Globus pallidus (tissue), 1 donor: ENCODE measurements around the gene ANKRD24.
"Not testable (repeated sequence)": the region's sequence is repeated elsewhere in the genome, so short reads cannot be mapped to it uniquely, and the experiment has no call there.

Experiments
- DNase-seq: peaks from one replicate; pipeline ENCODE4 v3.0.0-alpha.2; 2015; ENCODE audit warnings: low spot score

Gene ANKRD24

DNA sequence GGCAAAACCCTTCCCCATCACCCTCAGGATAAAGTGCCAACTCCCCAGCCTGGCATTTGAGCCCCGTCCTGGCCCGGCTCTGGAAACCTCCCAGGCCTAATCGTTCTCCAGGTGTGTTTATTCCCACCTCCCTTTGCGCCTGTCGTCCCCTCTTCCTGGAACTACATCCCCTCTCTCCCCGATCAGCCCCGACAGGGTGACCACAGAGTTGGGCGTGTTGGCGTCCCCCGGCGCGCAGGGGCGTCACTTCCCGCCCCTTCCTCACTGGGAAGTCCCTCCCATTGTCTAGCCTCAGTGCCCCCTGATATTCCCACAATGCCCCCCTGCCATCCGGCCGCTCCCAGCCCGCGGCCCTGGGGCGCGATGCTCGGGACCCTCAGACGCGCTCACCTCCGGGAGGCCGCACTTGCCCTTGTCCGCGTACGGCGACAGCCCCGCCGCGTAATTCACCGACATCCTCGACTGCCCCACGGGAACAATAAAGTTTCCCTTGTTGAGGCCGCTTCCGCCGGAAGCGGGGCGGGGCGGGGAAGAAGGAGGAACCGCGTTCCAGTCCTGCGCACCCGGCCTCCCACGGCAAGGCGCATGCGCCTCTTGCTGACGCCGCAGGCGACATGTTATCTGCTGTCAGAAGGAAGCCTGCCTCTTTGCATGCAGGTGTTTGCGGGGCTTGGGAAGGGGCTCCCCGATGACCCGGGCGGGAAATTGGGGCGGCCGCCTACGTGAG lies at the start of gene ANKRD24, which contains the start of gene SIRT6:
ANKRD24 (plus strand) TSS at position 606 of the 727 bp plus-strand sequence. CDS start 3,737 bp downstream, outside the sequence.
SIRT6 (minus strand) TSS at position 480 of the 727 bp plus-strand sequence; CDS start at position 456, 24 bp downstream.
- DNase-seq, result peak; percentile 93

DNA sequence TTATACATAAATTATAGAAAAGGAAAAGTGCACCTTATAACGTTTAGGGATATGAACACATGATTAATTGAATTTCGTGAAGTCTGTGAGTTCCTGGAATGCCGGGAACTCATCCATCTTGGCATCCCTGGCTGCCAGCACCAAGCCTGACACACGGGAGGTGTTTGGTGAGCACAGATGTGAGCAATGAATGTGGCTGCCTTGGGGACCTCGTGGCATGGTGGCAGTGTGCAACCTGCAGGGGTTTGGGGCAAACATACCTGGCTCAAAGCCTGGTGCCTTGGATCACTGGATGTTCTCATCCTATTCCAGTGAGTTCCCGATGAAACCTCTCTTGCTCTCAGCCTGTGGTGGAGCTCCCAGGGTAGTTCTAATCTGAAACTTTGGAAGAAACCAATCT lies 48.1 kb upstream of the ANKRD24 start:
- no peak for DNase-seq

DNA sequence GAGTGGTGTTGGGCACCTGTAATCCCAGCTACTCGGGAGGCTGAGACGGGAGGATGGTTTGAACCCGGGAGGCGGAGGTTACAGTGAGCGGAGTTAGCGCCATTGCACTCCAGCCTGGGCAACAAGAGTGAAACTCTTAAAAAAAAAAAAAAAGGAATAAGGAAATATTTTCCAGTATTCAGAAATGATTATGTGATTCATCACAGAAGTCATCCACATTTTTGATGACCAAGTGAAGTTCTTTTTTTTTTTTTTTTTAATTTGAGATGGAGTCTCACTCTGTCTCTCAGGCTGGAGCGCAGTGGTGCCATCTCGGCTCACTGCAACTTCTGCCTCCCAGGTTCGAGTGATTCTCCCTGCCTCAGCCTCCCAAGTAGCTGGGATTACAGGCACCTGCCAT lies 47.1 kb upstream of the ANKRD24 start:
- DNase-seq, result not testable (repeated sequence)

DNA sequence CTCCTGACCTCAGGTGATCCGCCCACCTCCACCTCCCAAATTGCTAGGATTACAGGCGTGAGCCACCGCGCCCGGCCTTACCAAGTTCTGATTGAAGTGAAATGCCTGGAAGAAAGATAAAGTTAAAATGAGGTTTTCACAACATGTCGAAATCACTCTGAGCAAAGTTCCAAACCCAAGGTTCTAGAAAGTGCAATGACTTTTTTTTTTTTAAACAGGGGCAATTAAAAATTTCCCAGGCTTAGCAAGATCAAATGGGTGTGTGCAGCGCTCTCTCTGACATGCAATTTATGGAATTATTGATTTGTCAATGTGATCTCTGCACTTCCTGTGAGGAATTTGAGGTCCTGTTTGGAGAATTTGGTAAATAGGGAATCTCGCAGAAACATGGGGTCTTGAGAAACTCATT lies 45.8 kb upstream of the ANKRD24 start:
- no peak for DNase-seq

DNA sequence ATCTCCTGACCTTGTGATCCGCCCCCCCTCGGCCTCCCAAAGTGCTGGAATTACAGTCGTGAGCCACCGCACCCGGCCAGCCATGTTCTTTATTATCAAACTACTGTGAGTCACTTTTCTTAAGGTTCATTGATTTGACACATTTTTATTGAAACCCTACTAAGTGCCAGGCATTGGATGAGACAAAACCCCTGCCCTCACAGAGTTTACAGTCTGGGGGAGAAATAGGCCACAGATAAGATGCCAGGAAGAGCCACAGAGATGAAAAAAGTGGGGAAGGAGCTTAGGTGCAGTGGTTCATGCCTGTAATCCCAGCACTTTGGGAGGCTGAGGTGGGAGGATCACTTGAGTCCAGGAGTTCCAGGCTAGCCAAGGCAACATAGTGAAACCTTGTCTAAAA lies 44.0 kb upstream of the ANKRD24 start:
- no peak for DNase-seq

DNA sequence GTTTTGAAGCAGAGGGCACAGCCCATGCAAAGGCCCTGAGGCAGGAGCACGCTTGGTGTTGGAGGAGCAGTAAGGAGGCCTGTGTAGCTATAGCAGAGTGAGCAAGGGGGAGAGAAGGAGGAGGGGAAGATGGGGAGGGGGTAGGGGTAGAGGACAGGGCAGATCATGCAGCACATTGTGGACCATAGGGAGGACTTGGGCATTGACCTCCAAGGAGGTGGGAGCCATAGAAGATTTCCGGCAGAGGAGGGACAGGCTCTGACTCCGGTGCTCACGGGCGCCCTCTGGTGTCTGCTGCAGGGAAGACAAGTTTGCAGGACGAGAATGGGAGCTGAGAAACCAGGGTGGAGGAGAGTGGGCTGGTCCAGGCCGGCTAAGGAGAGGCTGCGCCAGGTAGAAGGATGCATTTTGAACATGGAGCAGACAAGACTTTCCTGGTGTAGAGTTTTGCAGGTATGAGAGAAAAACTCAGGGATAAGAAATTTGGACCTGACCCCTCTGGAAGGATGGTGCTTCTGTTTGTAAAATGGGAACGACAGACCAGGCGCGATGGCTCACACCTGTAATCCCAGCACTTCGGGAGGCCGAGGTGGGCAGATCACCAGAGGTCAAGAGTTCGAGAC lies 42.8 kb upstream of the ANKRD24 start:
- peak; percentile 41 for DNase-seq

DNA sequence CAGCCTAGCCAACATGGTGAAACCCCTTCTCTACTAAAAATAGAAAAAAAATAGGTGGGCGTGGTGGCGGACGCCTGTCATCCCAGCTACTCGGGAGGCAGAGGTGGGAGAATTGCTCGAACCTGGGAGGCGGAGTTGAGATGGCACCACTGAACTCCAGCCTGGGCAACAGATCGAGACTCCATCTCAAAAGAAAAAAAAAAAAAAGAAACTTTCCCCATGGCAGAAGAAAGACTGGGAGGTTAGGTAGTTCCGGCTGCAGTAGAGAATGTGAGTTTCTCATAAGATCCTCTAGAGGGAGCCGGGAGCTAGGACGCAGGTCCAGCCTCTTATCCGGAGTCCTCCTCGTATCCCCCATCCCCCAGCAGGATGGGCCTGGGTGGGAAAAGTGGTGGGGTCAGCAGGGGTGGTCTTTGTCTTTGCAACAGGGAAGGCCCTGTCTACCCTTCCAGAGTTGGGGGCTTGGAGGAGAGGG lies 42.2 kb upstream of the ANKRD24 start:
- peak; percentile 18 for DNase-seq

DNA sequence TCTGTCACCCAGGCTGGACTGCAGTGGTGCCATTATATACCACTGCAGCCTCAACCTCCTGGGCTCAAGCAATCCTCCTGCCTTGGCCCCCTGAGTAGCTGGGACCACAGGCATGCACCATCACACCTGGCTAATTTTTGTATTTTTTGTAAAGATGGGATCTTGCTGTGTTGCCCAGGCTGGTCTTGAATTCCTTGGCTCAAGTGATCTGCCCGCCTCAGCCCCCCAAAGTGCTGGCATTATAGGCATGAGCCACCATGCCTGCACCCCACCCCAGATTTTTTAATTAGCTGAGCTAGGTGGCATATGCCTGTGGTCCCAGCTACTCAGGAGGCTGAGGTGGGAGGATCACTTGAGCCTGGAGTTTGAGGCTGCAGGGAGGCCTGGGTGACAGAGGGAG lies 39.6 kb upstream of the ANKRD24 start:
- not testable (repeated sequence) for DNase-seq

DNA sequence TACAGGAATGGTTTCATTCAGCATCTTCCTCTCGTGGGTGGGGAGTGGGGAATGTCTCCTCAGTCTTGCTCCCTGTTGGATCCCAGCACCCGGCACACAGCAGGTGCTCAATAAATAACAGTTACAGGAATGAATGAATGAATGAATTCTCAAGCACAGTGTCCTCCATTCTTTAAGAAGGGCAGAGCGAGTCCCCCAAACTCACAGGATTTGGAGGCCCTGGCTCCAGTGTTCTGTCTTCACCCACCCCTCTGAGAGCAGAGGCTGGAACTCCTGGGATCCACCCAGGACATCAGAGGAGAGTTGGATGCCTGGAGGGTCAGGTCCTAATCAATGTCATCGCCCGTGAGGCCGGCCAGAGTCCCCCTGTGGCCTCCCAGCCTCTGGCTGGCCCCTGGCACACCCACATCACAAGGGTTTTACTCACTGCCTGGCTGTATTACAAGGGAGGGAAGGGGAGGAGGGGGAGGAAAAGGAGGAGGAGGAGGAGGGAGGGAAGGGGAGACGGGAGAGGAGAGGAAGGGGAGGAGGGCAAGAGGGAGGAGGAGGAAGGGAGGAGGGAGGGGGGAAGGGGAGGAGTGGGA lies 37.7 kb upstream of the ANKRD24 start:
- no peak for DNase-seq

DNA sequence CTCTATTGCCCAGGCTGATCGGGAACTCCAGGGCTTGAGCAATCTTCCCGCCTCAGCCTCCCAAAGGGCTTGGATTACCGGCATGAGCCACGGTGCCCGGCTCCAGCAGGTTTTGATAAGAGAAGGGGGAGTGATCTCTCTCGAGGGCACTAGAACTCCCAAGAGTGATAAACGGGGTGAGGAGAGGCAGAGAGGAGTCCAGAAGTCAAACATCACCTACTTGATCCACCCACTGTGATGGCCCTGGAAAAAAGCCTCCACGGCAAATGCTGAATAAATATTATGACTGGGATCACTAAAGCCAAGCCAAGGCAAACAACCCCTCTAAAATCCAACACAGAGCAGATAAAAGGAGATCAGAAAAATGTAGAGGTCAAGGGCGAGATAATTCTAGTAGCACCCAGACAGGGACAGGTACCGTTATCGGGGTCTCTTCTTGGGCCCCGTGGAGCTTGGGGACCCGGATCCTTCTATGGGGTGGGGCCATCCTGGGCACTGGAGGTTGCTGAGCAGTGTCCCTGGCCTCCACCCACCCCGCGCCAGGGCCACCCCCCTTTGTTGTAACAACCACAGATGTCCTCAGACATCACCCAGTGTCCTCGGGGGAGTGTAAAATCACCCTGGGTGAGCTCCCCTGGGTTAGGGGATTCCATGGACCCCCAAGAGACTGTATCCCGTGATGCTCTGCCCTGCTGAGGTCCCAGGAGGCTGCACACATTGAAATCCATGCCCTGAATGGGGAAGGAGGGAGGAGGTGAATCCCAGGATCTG lies 32.8 kb upstream of the ANKRD24 start:
- no peak for DNase-seq

DNA sequence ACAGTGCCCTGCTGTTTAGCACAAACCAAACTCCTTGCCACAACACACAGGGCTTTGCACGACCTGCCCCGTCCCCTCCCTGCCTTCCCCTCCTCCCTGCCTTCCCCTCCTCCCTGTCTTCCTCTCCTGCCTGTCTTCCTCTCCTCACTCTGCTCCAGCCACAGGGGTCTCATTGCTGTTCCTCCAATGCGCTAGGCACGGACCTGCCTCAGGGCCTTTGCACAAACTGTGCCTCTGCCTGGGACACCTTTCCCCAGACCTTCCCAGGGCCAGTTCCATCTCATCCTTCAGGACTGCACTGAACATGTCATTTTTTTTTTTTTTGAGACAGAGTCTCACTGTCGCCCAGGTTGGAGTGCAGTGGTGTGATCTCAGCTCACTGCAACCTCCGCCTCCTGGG lies 30.9 kb upstream of the ANKRD24 start:
- DNase-seq, result no peak

DNA sequence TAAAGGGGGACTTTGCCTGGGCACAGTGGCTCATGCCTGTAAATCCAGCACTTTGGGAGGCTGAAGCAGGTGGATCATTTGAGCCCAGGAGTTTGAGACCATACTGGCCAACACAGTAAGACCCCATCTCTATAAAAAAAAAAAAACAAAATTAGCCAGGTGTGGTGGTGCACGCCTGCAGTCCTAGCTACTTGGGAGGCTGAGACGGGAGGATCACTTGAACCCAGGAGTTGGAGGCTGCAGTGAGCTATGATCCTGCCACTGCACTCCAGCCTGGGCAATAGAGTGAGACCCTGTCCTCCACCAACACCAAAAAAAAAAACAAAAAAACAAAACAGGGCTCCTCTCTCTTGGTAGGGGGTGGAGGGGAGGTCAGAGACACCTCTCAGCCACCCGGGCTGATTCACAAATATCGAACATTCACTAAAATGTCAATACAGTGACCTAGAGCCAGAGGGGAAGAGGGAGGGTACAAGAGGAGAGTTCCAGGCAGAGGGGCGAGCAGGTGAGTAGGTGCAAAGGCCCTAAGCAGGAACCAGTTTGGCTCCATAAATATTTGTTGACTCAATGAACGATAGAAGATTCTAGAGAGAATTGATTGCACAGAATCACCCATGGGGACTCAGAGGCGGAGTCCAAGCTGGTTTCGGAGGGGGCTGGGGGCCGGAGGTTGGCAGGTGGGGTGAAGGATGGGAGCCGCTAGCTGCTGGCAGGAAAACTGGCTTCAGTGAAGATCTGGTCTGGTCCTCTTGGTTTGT lies 30.1 kb upstream of the ANKRD24 start:
- DNase-seq, result no peak

DNA sequence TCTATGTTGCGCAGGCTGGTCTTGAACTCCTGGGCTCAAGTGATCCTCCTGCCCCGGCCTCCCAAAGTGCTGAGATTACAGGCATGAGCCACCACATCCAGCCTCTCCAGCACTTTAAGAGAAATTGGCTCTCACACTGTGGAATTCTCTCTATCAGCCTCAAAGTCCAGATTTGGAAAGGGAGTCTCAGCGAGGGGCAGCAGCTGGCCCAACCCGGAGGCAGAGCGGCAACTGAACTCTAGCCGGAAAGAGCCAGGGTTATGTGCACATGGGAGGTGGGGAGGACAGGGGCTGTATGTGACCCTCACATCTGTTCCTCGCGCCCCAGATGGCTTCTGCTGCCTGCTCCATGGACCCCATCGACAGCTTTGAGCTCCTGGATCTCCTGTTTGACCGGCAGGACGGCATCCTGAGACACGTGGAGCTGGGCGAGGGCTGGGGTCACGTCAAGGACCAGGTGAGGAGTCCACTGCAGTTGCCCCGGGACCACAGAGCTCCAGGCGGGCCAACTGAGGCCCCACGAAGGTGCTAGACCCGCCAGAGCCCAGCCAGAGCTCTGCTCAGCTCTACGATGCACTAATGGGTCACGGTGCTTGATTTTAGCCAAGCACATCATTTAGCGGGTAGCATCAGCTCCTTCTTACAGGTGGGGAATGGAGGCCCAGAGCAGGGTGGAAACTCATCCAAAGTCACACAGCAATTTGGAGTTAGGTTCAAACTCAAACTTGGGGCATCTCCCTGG lies 27.7 kb upstream of the ANKRD24 start:
- no peak for DNase-seq

DNA sequence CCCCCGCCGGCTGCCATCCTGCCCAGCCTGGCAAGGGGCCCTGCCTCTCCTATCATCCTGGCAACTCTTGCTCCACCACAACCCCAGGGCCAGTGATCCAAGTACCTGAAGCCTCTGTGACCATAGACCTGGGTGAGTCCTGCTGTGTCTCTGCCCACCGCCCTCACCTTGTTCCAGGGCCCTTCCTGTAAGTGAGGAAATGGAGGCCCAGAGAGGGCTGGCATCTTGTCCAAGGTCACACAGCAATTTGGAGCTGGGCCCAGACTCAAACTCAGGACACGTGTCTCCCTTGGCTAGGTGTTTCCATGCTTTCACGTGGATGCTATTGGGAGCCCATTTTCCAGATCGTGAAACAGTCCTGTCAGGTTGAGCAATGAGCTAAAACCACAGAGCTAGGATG lies 25.3 kb upstream of the ANKRD24 start:
- no peak for DNase-seq

DNA sequence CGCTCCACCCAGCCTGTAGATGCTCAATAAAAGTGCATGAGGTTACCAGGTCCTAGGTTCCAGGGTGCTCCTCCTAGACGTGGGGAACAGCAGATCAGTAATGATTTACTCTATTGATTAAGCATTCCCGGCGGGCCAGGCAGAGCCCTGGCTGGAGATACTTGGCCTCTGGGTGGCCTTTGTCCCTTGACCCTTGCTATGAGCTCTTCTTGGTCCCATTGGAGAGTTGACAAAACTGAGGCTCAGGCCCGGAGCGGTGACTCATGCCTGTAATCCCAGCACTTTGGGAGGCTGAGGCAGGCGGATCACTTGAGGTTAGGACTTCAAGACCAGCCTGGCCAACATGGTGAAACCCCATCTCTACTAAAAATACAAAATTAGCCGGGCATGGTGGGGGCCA lies 24.5 kb upstream of the ANKRD24 start:
- DNase-seq, result not testable (repeated sequence)

DNA sequence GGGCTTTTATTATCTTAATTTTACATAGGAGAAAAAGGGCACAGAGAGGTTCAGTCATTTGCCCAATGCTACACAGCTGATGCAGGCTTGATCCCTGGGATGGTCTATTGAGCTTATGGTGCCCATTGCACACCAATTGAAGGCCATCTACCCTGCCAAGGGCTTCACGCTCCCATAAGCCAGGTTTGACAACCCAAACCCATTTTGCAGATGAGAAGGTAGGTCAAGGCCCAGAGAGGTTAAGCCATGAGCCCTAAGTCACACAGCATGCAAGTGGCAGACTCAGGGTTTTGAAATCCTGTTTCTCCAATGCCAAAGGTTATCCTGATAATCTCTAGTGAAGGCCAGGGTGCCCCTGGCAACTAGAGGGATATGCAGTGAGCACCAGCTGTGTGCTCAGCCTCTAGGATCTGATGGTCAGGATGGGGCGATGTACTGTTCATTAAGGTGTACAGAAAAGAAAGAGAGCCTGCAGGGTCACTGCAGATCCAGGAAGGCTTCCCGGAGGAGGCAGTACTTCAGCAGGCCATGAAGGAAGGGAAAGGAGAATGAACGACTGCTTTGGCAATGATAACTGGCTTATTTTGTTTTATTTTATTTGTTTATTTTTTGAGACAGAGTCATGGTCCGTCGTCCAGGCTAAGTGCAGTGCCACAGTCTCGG lies 20.9 kb upstream of the ANKRD24 start:
- no peak for DNase-seq

DNA sequence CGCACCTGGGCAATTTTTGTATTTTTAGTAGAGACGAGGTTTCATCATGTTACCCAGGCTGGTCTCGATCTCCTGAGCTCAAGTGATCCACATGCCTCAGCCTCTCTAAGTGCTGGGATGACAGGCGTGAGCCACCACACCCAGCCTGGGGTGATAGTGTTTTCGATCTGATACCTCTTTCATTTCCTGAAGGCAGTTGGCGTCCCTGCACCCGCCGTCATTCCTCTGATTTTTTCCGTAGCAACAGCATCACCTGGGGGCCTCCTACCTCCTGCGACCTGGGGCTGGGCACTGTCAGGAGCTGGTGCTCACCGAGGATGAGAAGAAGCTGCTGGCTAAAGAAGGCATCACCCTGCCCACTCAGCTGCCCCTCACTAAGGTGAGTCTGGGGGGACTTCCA lies 18.2 kb upstream of the ANKRD24 start:
- no peak for DNase-seq

DNA sequence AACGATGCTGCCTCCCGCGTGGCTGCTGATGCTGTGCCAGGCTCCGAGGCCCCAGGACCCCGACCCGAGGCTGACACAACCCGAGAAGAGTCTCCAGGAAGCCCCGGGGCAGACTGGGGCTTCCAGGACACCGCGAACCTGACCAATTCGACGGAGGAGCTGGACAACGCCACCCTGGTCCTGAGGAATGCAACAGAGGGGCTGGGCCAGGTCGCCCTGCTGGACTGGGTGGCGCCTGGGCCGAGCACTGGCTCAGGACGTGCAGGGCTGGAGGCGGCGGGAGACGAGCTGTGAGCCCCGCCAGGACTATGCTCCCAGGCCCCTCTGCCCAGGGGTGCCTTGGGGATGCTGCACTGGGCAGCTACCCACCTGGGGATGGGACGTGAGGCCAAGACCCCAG lies 10.8 kb upstream of the ANKRD24 start:
- no peak for DNase-seq

DNA sequence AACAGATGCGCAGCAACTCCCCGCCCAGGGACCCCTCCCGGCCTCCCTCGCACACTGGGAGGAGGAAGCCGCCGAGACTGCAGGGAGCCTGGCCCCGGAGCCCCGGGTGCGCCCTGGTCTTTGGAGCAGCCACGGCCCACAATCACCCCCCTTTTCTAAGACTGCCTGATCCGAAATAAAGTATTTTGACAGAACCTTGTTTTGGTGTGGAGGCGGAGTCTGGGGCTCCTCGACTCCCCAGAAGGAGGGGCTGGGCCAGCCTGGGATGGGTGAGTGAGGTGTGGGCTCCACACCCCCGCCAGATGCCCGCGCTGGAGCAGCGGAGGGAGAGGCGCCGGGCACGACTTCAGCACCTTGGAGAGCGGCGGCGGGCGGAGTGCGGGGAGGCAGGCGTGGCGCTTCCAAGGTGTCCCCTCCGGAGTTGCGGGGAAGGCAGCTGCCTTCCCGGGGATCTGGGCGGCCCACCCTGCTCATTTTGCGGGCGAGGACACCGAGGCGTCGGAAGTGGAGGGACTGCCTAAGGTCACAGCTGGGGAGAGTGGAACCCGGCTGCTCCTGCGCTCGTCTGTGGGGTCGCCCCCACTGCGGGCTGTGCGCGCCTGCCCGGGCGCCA lies 9.5 kb upstream of the ANKRD24 start:
- no peak for DNase-seq
